KMS-11 (cell line): ENCODE data around the gene BNC2.

Experiments
- H2AFZ ChIP-seq: fragments of 200-600 bp; sonication (generic); 2 replicates; pipeline ENCODE4 v1.6.1; 2016; ENCODE audit warnings: antibody characterized with exemption, mixed run types, low read depth
- H3K27ac ChIP-seq: fragments of 200-600 bp; sonication (generic); 2 replicates; pipeline ENCODE4 v1.6.1; 2016; ENCODE audit warnings: mild to moderate bottlenecking, mixed run types
- H3K27me3 ChIP-seq: fragments of 200-600 bp; sonication (generic); 2 replicates; pipeline ENCODE4 v1.6.1; 2017; ENCODE audit warnings: mild to moderate bottlenecking, low read depth, mixed run types, moderate library complexity; ENCODE audit not compliant: insufficient read depth
- H3K36me3 ChIP-seq: fragments of 200-600 bp; sonication (generic); 2 replicates; pipeline ENCODE4 v1.6.1; 2017; ENCODE audit warnings: mild to moderate bottlenecking, mixed run types; ENCODE audit not compliant: insufficient read depth
- H3K4me1 ChIP-seq: fragments of 200-600 bp; sonication (generic); 2 replicates; pipeline ENCODE4 v1.6.1; 2016; ENCODE audit warnings: mild to moderate bottlenecking, low read depth, mixed run types; ENCODE audit not compliant: poor library complexity, severe bottlenecking
- H3K4me2 ChIP-seq: fragments of 200-600 bp; sonication (generic); 2 replicates; pipeline ENCODE4 v1.7.0; 2016; ENCODE audit warnings: mild to moderate bottlenecking, mixed run types
- H3K4me3 ChIP-seq: fragments of 200-600 bp; sonication (generic); IDR thresholded peaks from 2 replicates; pipeline ENCODE4 v1.6.1; 2017; ENCODE audit warnings: low read depth, low read length, mixed read lengths; ENCODE audit not compliant: insufficient read depth
- H3K79me2 ChIP-seq: fragments of 200-600 bp; sonication (generic); 2 replicates; pipeline ENCODE4 v1.6.1; 2016; ENCODE audit warnings: low read depth, mixed run types; ENCODE audit not compliant: insufficient read depth
- H3K9ac ChIP-seq: fragments of 200-600 bp; sonication (generic); 2 replicates; pipeline ENCODE4 v1.6.1; 2016; ENCODE audit warnings: mild to moderate bottlenecking, mixed run types
- H4K20me1 ChIP-seq: fragments of 200-600 bp; sonication (generic); 2 replicates; pipeline ENCODE4 v1.6.1; 2016; ENCODE audit warnings: mild to moderate bottlenecking, mixed run types; ENCODE audit not compliant: insufficient read depth
- TF ChIP-seq, protein P1 (sequence below): fragments of 200-600 bp; sonication (generic); conservative IDR thresholded peaks from 2 replicates; pipeline ENCODE4 v1.6.1; 2017; ENCODE audit warnings: low read depth, mild to moderate bottlenecking, antibody characterized with exemption, low read length, moderate library complexity, mixed read lengths

Gene BNC2

DNA sequence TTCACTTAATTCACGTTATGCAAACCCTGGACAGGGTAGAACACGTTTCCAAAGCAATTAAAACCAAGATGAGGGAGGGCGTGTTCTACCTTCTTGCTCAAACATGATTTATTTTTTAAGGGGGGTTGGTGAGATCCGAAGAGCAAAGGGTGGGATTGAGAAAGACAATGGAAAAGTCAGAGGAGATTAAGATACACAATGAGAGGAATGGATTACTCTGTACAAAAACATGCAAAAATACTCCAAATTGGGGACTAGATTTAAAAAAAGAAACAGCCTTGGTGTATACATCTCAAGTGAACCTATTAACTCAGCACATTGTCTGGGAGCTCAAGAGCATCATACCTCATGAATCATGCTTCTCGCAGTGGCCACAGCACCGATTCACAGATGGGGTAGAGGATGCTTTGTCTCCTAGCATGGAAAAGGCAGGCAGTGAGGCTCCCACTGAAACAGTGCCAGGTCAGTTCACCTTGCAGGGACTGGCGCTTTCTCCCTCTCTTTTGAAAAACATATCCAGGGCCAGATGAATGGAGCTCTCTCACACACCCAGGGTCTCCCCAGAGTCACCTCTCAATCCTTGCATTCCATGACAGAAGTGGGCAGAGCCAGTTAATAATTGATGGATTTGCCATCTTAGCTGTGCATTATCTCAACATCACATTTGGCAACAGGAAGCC lies 459.7 kb downstream of the BNC2 start:
- Histone ChIP-seq H3K36me3 (no peaks in the 10 kb centered on the region), H2AFZ (no peak overlapping the region), H3K27ac (no peak overlapping the region), H3K27me3 (peaks cover 14% of the 10 kb centered on the region; the same call in 1 of the 2 replicates), H3K79me2 (no peaks in the 10 kb centered on the region), H3K4me3 (no peak overlapping the region), H3K4me2 (no peak overlapping the region), H3K9ac (no peak overlapping the region), H3K4me1 (no peaks in the 10 kb centered on the region), H4K20me1 (no peaks in the 10 kb centered on the region)
- TF ChIP-seq, protein P1, sequence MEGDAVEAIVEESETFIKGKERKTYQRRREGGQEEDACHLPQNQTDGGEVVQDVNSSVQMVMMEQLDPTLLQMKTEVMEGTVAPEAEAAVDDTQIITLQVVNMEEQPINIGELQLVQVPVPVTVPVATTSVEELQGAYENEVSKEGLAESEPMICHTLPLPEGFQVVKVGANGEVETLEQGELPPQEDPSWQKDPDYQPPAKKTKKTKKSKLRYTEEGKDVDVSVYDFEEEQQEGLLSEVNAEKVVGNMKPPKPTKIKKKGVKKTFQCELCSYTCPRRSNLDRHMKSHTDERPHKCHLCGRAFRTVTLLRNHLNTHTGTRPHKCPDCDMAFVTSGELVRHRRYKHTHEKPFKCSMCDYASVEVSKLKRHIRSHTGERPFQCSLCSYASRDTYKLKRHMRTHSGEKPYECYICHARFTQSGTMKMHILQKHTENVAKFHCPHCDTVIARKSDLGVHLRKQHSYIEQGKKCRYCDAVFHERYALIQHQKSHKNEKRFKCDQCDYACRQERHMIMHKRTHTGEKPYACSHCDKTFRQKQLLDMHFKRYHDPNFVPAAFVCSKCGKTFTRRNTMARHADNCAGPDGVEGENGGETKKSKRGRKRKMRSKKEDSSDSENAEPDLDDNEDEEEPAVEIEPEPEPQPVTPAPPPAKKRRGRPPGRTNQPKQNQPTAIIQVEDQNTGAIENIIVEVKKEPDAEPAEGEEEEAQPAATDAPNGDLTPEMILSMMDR = no peak

DNA sequence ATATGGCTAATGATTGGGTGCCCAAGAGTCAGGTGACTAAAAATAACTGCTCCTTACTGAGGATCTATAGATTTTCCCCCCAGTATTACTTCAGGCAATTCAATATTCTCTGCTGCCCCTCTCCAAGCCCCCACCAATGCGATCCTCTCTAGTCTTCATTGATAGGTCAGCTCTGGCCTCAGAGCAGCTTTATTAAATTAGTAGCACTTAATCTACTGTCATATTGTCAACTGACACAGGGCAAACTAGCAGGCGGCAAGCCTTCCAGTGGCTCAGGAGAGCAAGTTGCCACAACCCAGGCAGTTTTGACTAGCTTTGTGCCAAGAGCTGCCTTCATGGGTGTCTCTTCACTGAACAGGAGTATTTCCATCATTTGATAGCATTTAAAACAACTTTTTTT lies 462.9 kb downstream of the BNC2 start:
- Histone ChIP-seq H3K9ac (no peak overlapping the region), H3K36me3 (no peaks in the 10 kb centered on the region), H4K20me1 (no peaks in the 10 kb centered on the region), H3K27me3 (no peaks in the 10 kb centered on the region), H3K4me1 (no peaks in the 10 kb centered on the region), H3K27ac (no peak overlapping the region), H3K4me2 (no peak overlapping the region), H2AFZ (no peak overlapping the region), H3K79me2 (no peaks in the 10 kb centered on the region), H3K4me3 (no peak overlapping the region)
- TF ChIP-seq, protein P1 = no peak

- TF ChIP-seq, protein P1 = no peak
- no peaks in the 10 kb centered on the region for H4K20me1 ChIP-seq
- no peak overlapping the region for H3K4me3 ChIP-seq
Observed at GRCh38 chr9:16406526-16407225, 463.8 kb downstream of the BNC2 start.

GRCh38 chr9:16405421-16405820 lies 465.0 kb downstream of the BNC2 start:
- no peaks in the 10 kb centered on the region for H3K36me3 ChIP-seq
- H3K4me1 ChIP-seq = no peaks in the 10 kb centered on the region
- H2AFZ ChIP-seq = no peak overlapping the region
- TF ChIP-seq, protein P1 = no peak
- H3K9ac ChIP-seq = no peak overlapping the region
- H3K27me3 ChIP-seq = no peaks in the 10 kb centered on the region
- H4K20me1 ChIP-seq = no peaks in the 10 kb centered on the region
- no peak overlapping the region for H3K4me2 ChIP-seq
- H3K79me2 ChIP-seq = no peaks in the 10 kb centered on the region
- H3K4me3 ChIP-seq = no peak overlapping the region
- no peak overlapping the region for H3K27ac ChIP-seq

More at GRCh38 chr9:16406526-16407225, 463.8 kb downstream of the BNC2 start:
- Histone ChIP-seq H3K9ac (no peak overlapping the region), H3K36me3 (no peaks in the 10 kb centered on the region), H3K79me2 (no peaks in the 10 kb centered on the region), H3K4me2 (no peak overlapping the region), H3K27ac (no peak overlapping the region), H3K27me3 (no peaks in the 10 kb centered on the region), H3K4me1 (no peaks in the 10 kb centered on the region), H2AFZ (no peak overlapping the region)
